Right lobe of liver (tissue), 4 donors: Measurements from ENCODE around the gene CPNE9.

Experiments used
- CTCF ChIP-seq, 4 donors: fragments of 200-600 bp in 3 of 4; fragments of 450-650 bp in 1 of 4; IDR thresholded peaks; one replicate each; pipeline versions ENCODE4 v1.5.1 to v1.8.0; 2016 to 2022; ENCODE audit warnings: antibody characterized with exemption in 4 of 4, mild to moderate bottlenecking in 2 of 4
- POLR2A ChIP-seq: fragments of 450-650 bp; IDR thresholded peaks from one replicate; pipeline ENCODE4 v1.6.1; 2017; ENCODE audit warnings: antibody characterized with exemption, mild to moderate bottlenecking
- donor health status: DM: no; HTN: no; CAD: no.
- donor health status: DM: no; HTN: no; CAD: no.
- donor health status: DM: no; HTN: yes; CAD: no.

DNA sequence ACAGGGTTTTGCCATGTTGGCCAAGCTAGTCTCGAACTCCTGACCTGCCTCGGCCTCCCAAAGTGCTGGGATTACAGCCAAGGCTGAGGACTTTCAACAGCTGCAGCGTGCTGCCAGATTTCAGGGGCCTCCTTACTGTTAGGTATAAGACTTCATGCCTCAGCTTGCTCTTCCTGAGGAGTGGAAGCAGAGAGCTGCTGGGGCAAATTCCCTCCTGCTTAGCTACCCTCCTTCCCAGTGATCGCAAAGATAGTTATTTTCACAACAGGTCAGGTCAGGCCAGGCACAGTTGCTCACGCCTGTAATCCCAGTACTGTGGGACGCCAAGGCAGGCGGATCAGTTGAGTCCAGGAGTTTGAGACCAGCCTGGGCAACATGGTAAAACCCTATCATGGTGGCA lies 2.6 kb upstream of the CPNE9 start:
- TF ChIP-seq CTCF (IDR thresholded peaks at IDR 0.05) (no peak), POLR2A (no peak)
